Right renal pelvis (tissue), 4 donors: ENCODE results near the gene PATE4. TPM values are rescaled to one million over a fixed set of nuclear protein-coding genes. Genes with fewer than 3 reads are reported as not detected.
A peak's percentile ranks its signal among the peaks of the same experiment; 100 is the strongest.
"Not testable (repeated sequence)": the region's sequence is repeated elsewhere in the genome, so short reads cannot be mapped to it uniquely, and the experiment has no call there.

Source experiments
- DNase-seq, 4 donors: peaks; one replicate each; pipeline ENCODE4 v3.0.0-alpha.2; 2013; ENCODE audit warnings: low read depth in 4 of 4, low spot score in 3 of 4, missing footprints in 1 of 4
- polyA plus RNA-seq, 4 donors: library from polyadenylated mRNA; unstranded; fragments of 120-200 nt; gene quantifications; one replicate each; pipeline ENCODE4 v1.2.1, GENCODE V29; 2013; ENCODE audit not compliant: insufficient read length in 4 of 4

Gene PATE4
- under 1 TPM in 2 of 4 donors, not detected in 2; 0.12 to 0.13 TPM for polyA plus RNA-seq

GRCh38 chr11:125833016-125833415, at the start of gene PATE4:
Gene PATE4, plus strand, starts transcription at chr11:125833316. Its CDS starts 44 bp downstream, at chr11:125833360.
- no peak for DNase-seq

- no peak for DNase-seq
Observed at GRCh38 chr11:125784678-125785077, 48.4 kb upstream of the PATE4 start.

GRCh38 chr11:125787827-125788226, 45.3 kb upstream of the PATE4 start, which contains the start of gene PATE3:
Gene PATE3, plus strand, starts transcription at chr11:125788127. Its CDS starts 25 bp downstream, at chr11:125788152.
- no peak for DNase-seq

- no peak for DNase-seq
Observed at GRCh38 chr11:125790825-125791224, 42.3 kb upstream of the PATE4 start.

GRCh38 chr11:125797641-125798040, 35.5 kb upstream of the PATE4 start:
- DNase-seq, result no peak

GRCh38 chr11:125799808-125800207, 33.3 kb upstream of the PATE4 start:
- DNase-seq, result no peak

GRCh38 chr11:125802387-125802786, 30.7 kb upstream of the PATE4 start:
- DNase-seq, result no peak

GRCh38 chr11:125807909-125808308, 25.2 kb upstream of the PATE4 start:
- no peak for DNase-seq

- DNase-seq, result no peak
Observed at GRCh38 chr11:125835748-125836147, 2.6 kb downstream of the PATE4 start.

GRCh38 chr11:125842321-125842948, 9.3 kb downstream of the PATE4 start:
- DNase-seq, result no peak

GRCh38 chr11:125846188-125846587, 13.1 kb downstream of the PATE4 start:
- no peak for DNase-seq

- not testable (repeated sequence) for DNase-seq
Observed at GRCh38 chr11:125857670-125858069, 24.6 kb downstream of the PATE4 start.

GRCh38 chr11:125862786-125863185, 29.7 kb downstream of the PATE4 start:
- DNase-seq, result not testable (repeated sequence)

GRCh38 chr11:125865354-125865753, 32.2 kb downstream of the PATE4 start:
- not testable (repeated sequence) for DNase-seq

- no peak for DNase-seq
Observed at GRCh38 chr11:125869521-125869920, 36.4 kb downstream of the PATE4 start.

GRCh38 chr11:125871391-125872137, 38.4 kb downstream of the PATE4 start:
- no peak for DNase-seq

GRCh38 chr11:125872138-125872491, 39.0 kb downstream of the PATE4 start:
- no peak for DNase-seq

GRCh38 chr11:125873881-125874555, 40.9 kb downstream of the PATE4 start:
- DNase-seq, result no peak

GRCh38 chr11:125874556-125875124, 41.5 kb downstream of the PATE4 start:
- peak; percentile 52 to 63 (median 59) for DNase-seq

GRCh38 chr11:125881291-125881690, 48.2 kb downstream of the PATE4 start:
- DNase-seq, result no peak

GRCh38 chr11:125883375-125883774, 50.3 kb downstream of the PATE4 start:
- no peak for DNase-seq
